SU-DHL-6 (cell line): ENCODE measurements around the gene OAT.

ENCODE experiments used
- H2AFZ ChIP-seq: fragments of 200-600 bp; sonication (generic); 2 replicates; pipeline ENCODE4 v1.6.1; 2014; ENCODE audit warnings: low read depth, mild to moderate bottlenecking, moderate library complexity, mixed read lengths, antibody characterized with exemption, low read length; ENCODE audit not compliant: severe bottlenecking
- H3F3A ChIP-seq: fragments of 200-600 bp; shearing (Covaris generic); 2 replicates; pipeline ENCODE4 v1.6.0; 2016; ENCODE audit warnings: antibody characterized with exemption, mild to moderate bottlenecking; ENCODE audit not compliant: insufficient read depth
- H3K27ac ChIP-seq: fragments of 200-600 bp; sonication (generic); 2 replicates; pipeline ENCODE4 v1.5.1; 2016; ENCODE audit warnings: low read depth, mild to moderate bottlenecking, low read length, moderate library complexity, mixed read lengths
- H3K27me3 ChIP-seq: fragments of 200-600 bp; sonication (generic), shearing (Covaris generic); 2 replicates; pipeline ENCODE4 v1.6.0; 2014; ENCODE audit warnings: mild to moderate bottlenecking, low read length
- H3K36me3 ChIP-seq: fragments of 200-600 bp; sonication (generic); 2 replicates; pipeline ENCODE4 v1.6.1; 2014; ENCODE audit warnings: mild to moderate bottlenecking, low read length, mixed read lengths
- H3K4me2 ChIP-seq: fragments of 300-600, 200-600 bp; shearing (Covaris generic), sonication (generic); 2 replicates; pipeline ENCODE4 v1.6.0; 2014; ENCODE audit warnings: low read length, low read depth, mild to moderate bottlenecking; ENCODE audit not compliant: poor library complexity, severe bottlenecking
- H3K4me3 ChIP-seq: fragments of 200-600 bp; sonication (generic); 2 replicates; pipeline ENCODE4 v1.5.1; 2014; ENCODE audit warnings: antibody characterized with exemption, low read length, mild to moderate bottlenecking, mixed read lengths; ENCODE audit not compliant: insufficient read depth, poor library complexity, severe bottlenecking
- H3K79me2 ChIP-seq: fragments of 200-600 bp; sonication (generic); 2 replicates; pipeline ENCODE4 v1.6.1; 2014; ENCODE audit warnings: mild to moderate bottlenecking, low read length, moderate library complexity; ENCODE audit not compliant: insufficient read depth
- H3K9ac ChIP-seq: fragments of 200-600 bp; sonication (generic); 2 replicates; pipeline ENCODE4 v1.7.0; 2014; ENCODE audit warnings: mild to moderate bottlenecking, low read length
- H3K9me2 ChIP-seq: fragments of 200-600 bp; sonication (generic); replicated peaks from 2 replicates; pipeline ENCODE4 v1.6.1; 2014; ENCODE audit warnings: low read length; ENCODE audit not compliant: insufficient read depth
- H3K9me3 ChIP-seq: fragments of 200-600 bp; sonication (generic); 2 replicates; pipeline ENCODE4 v1.6.1; 2014; ENCODE audit warnings: low read length, mixed read lengths; ENCODE audit not compliant: insufficient read depth
- H4K20me1 ChIP-seq: fragments of 200-600 bp; sonication (generic); 2 replicates; pipeline ENCODE4 v1.6.1; 2014; ENCODE audit warnings: low read depth, mild to moderate bottlenecking, antibody characterized with exemption, low read length, moderate library complexity, mixed read lengths
- CTCF ChIP-seq: fragments of 200-600 bp; sonication (generic); IDR thresholded peaks from one replicate; pipeline ENCODE4 v1.5.1; 2017; ENCODE audit warnings: antibody characterized with exemption, mild to moderate bottlenecking, low read length, moderate library complexity; ENCODE audit not compliant: insufficient read depth, poor library complexity, severe bottlenecking
- EZH2phosphoT487 ChIP-seq: fragments of 200-600 bp; sonication (generic), shearing (Covaris generic); conservative IDR thresholded peaks from 2 replicates; pipeline ENCODE4 v1.6.1; 2018; ENCODE audit warnings: mild to moderate bottlenecking, antibody characterized with exemption, low read length, moderate library complexity, mixed read lengths

OAT gene

GRCh38 chr10:124451276-124451675 lies 32.6 kb upstream of the OAT start:
- Histone ChIP-seq H3K9me3 (no peaks in the 10 kb centered on the region), H3K36me3 (no peaks in the 10 kb centered on the region), H3F3A (no peaks in the 10 kb centered on the region), H3K27ac (no peak overlapping the region), H3K9me2 (no peaks in the 10 kb centered on the region), H4K20me1 (no peaks in the 10 kb centered on the region), H3K4me3 (no peak overlapping the region), H3K27me3 (no peaks in the 10 kb centered on the region), H3K4me2 (no peak overlapping the region), H3K79me2 (no peaks in the 10 kb centered on the region), H2AFZ (no peak overlapping the region), H3K9ac (no peak overlapping the region)
- no peak for TF ChIP-seq EZH2phosphoT487
- no peak for TF ChIP-seq CTCF

GRCh38 chr10:124450783-124451057 lies 32.0 kb upstream of the OAT start:
- Histone ChIP-seq H3K4me2 (no peak overlapping the region), H4K20me1 (no peaks in the 10 kb centered on the region), H3K9ac (no peak overlapping the region), H3K9me2 (no peaks in the 10 kb centered on the region), H2AFZ (no peak overlapping the region), H3K36me3 (no peaks in the 10 kb centered on the region), H3K27me3 (0 out of 2 replicates have a peak, but pooled peaks cover 2% of the 10 kb centered on the region), H3K79me2 (no peaks in the 10 kb centered on the region), H3K27ac (no peak overlapping the region), H3K9me3 (no peaks in the 10 kb centered on the region), H3K4me3 (no peak overlapping the region), H3F3A (no peaks in the 10 kb centered on the region)
- TF ChIP-seq CTCF, result no peak
- TF ChIP-seq EZH2phosphoT487, result no peak

GRCh38 chr10:124450012-124450782 lies 31.5 kb upstream of the OAT start, which contains the start of gene NKX1-2:
Gene NKX1-2 (minus strand): TSS chr10:124450035. CDS start chr10:124449943, 92 bp downstream.
- Histone ChIP-seq H3K79me2 (no peaks in the 10 kb centered on the region), H3F3A (no peaks in the 10 kb centered on the region), H3K27ac (no peak within 1 kb of the TSS), H3K4me3 (no peak within 1 kb of the TSS), H3K4me2 (no peak within 1 kb of the TSS), H3K9me3 (no peaks in the 10 kb centered on the region), H3K27me3 (0 out of 2 replicates have a peak, but pooled peaks cover 3% of the 10 kb centered on the region), H3K9me2 (no peaks in the 10 kb centered on the region), H4K20me1 (no peaks in the 10 kb centered on the region), H3K36me3 (no peaks in the 10 kb centered on the region), H3K9ac (no peak within 1 kb of the TSS), H2AFZ (no peak within 1 kb of the TSS)
- no peak for TF ChIP-seq CTCF
- TF ChIP-seq EZH2phosphoT487, result no peak
